Measurements from ENCODE around the gene CCDC154.

The CCDC154 gene

DNA sequence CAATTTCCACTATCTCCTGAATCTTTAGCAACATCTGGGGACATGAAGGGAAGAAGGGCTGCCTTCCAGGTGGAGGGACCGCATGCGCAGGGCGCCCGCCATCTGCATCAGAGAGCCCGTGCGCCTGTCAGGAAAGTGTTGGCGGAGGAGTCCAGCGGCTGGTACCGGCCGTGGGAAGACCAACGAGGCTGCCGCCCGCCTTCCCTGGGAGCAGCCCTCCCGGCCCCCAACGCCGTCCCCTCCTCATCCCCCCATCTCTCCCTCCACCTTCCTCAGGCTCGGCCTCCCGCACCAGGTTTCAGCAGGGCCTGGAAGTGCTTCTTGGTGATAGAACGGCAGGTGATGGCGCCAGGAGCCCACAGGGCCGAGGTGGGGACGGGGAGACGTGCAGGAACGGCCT is 21.7 kb upstream of the CCDC154 start:
- ChIA-PET POLR2A (no interaction called here), CTCF (no interaction called here)
- Histone ChIP-seq H3K4me1 (ENCODE audit: control extremely low read depth in 1 of 4, control insufficient read depth in 4 of 4, insufficient read depth in 4 of 4, low read length in 3 of 4) (peaks cover 6 to 19% (median 16%) of the 10 kb centered on the region in 4 experiments), H3K27ac (ENCODE audit: insufficient read depth in 1 of 2, low read depth in 1 of 2, low read length in 2 of 2, poor library complexity in 1 of 2, severe bottlenecking in 2 of 2) (no peak overlapping the region), H3K36me3 (ENCODE audit: control insufficient read depth in 4 of 4, insufficient read depth in 4 of 4, low read length in 3 of 4) (peaks cover 7 to 54% (median 19%) of the 10 kb centered on the region in 4 experiments), H3K4me3 (ENCODE audit: control insufficient read depth in 1 of 7, extremely low read depth in 1 of 7, insufficient read depth in 4 of 7, low read depth in 2 of 7, low read length in 6 of 7) (no peak overlapping the region), H3K9me3 (ENCODE audit: control extremely low read depth in 1 of 5, control insufficient read depth in 4 of 5, insufficient read depth in 2 of 5, low read depth in 1 of 5, low read length in 4 of 5) (no peaks in the 10 kb centered on the region), H3K27me3 (replicated peaks in 2 of 5; ENCODE audit: control insufficient read depth in 4 of 5, insufficient read depth in 5 of 5, low read length in 4 of 5) (no peaks in the 10 kb centered on the region)
- no peak for DNase-seq
- WGBS (ENCODE audit: insufficient coverage) = 92% methylated on average over 13 of the region's 24 CpGs

DNA sequence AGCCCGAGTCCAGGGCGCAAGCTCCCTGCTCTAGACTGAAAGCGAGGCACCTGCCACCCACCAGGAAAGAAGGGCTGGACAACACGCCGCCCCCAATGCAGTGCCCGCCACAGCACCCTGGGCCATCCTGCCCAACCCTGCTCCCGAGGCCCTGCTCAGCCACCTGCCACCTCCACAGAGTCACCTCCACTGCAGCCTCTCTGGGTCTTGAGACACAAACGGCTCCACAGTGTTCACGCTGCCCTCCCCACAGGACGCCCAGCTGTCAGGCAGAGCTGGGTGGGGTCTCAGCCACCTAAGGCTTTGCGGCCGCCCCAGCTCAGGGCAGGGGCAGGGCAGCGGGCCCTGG is 21.2 kb upstream of the CCDC154 start:
- Histone ChIP-seq H3K27ac (ENCODE audit: insufficient read depth in 1 of 2, low read depth in 1 of 2, low read length in 2 of 2, poor library complexity in 1 of 2, severe bottlenecking in 2 of 2) (no peak overlapping the region), H3K27me3 (replicated peaks in 2 of 5; ENCODE audit: control insufficient read depth in 4 of 5, insufficient read depth in 5 of 5, low read length in 4 of 5) (no peaks in the 10 kb centered on the region), H3K4me1 (ENCODE audit: control extremely low read depth in 1 of 4, control insufficient read depth in 4 of 4, insufficient read depth in 4 of 4, low read length in 3 of 4) (peaks cover 6 to 13% (median 11%) of the 10 kb centered on the region in 4 experiments), H3K9me3 (ENCODE audit: control extremely low read depth in 1 of 5, control insufficient read depth in 4 of 5, insufficient read depth in 2 of 5, low read depth in 1 of 5, low read length in 4 of 5) (no peaks in the 10 kb centered on the region), H3K4me3 (ENCODE audit: control insufficient read depth in 1 of 7, extremely low read depth in 1 of 7, insufficient read depth in 4 of 7, low read depth in 2 of 7, low read length in 6 of 7) (no peak overlapping the region), H3K36me3 (ENCODE audit: control insufficient read depth in 4 of 4, insufficient read depth in 4 of 4, low read length in 3 of 4) (peaks cover 7 to 59% (median 22%) of the 10 kb centered on the region in 4 experiments)
- WGBS (ENCODE audit: insufficient coverage) = 100% methylated on average over 8 of the region's 13 CpGs
- ChIA-PET POLR2A (no interaction called here), CTCF (no interaction called here)
- no peak for DNase-seq

GRCh38 chr16:1464894-1465566 is 20.7 kb upstream of the CCDC154 start:
- H3K36me3 ChIP-seq (ENCODE audit: control insufficient read depth in 4 of 4, insufficient read depth in 4 of 4, low read length in 3 of 4) = peaks cover 8 to 63% (median 27%) of the 10 kb centered on the region in 4 experiments

GRCh38 chr16:1464196-1464893 is 20.0 kb upstream of the CCDC154 start:
- CTCF ChIA-PET = interaction anchor here (0.6 to 1.2 kb wide), 2 partner anchors 26 to 66 kb away, joined by 3 read pairs; no protein-coding TSS in a partner anchor
- no peak for DNase-seq
- H3K4me3 ChIP-seq (ENCODE audit: control insufficient read depth in 1 of 7, extremely low read depth in 1 of 7, insufficient read depth in 4 of 7, low read depth in 2 of 7, low read length in 6 of 7) = no peak overlapping the region
- POLR2A ChIA-PET = no interaction called here
- no peaks in the 10 kb centered on the region for H3K9me3 ChIP-seq (ENCODE audit: control extremely low read depth in 1 of 5, control insufficient read depth in 4 of 5, insufficient read depth in 2 of 5, low read depth in 1 of 5, low read length in 4 of 5)
- peaks cover under 1 to 8% (median 2%) of the 10 kb centered on the region in 4 experiments for H3K4me1 ChIP-seq (ENCODE audit: control extremely low read depth in 1 of 4, control insufficient read depth in 4 of 4, insufficient read depth in 4 of 4, low read length in 3 of 4)
- H3K36me3 ChIP-seq (ENCODE audit: control insufficient read depth in 4 of 4, insufficient read depth in 4 of 4, low read length in 3 of 4) = peaks cover 8 to 60% (median 29%) of the 10 kb centered on the region in 4 experiments
- H3K27ac ChIP-seq (ENCODE audit: insufficient read depth in 1 of 2, low read depth in 1 of 2, low read length in 2 of 2, poor library complexity in 1 of 2, severe bottlenecking in 2 of 2) = no peak overlapping the region
- 98% methylated on average over 36 of the region's 41 CpGs for WGBS (ENCODE audit: insufficient coverage)
- no peaks in the 10 kb centered on the region for H3K27me3 ChIP-seq (replicated peaks in 2 of 5; ENCODE audit: control insufficient read depth in 4 of 5, insufficient read depth in 5 of 5, low read length in 4 of 5)

More at GRCh38 chr16:1464894-1465566, 20.7 kb upstream of the CCDC154 start:
- Histone ChIP-seq H3K27ac (ENCODE audit: insufficient read depth in 1 of 2, low read depth in 1 of 2, low read length in 2 of 2, poor library complexity in 1 of 2, severe bottlenecking in 2 of 2) (no peak overlapping the region), H3K4me3 (ENCODE audit: control insufficient read depth in 1 of 7, extremely low read depth in 1 of 7, insufficient read depth in 4 of 7, low read depth in 2 of 7, low read length in 6 of 7) (no peak overlapping the region), H3K4me1 (ENCODE audit: control extremely low read depth in 1 of 4, control insufficient read depth in 4 of 4, insufficient read depth in 4 of 4, low read length in 3 of 4) (peaks cover 4 to 11% (median 6%) of the 10 kb centered on the region in 4 experiments), H3K9me3 (ENCODE audit: control extremely low read depth in 1 of 5, control insufficient read depth in 4 of 5, insufficient read depth in 2 of 5, low read depth in 1 of 5, low read length in 4 of 5) (no peaks in the 10 kb centered on the region), H3K27me3 (replicated peaks in 2 of 5; ENCODE audit: control insufficient read depth in 4 of 5, insufficient read depth in 5 of 5, low read length in 4 of 5) (no peaks in the 10 kb centered on the region)
- WGBS (ENCODE audit: insufficient coverage) = 98% methylated on average over 25 of the region's 33 CpGs
- ChIA-PET CTCF (no interaction called here), POLR2A (no interaction called here)
- DNase-seq = no peak

DNA sequence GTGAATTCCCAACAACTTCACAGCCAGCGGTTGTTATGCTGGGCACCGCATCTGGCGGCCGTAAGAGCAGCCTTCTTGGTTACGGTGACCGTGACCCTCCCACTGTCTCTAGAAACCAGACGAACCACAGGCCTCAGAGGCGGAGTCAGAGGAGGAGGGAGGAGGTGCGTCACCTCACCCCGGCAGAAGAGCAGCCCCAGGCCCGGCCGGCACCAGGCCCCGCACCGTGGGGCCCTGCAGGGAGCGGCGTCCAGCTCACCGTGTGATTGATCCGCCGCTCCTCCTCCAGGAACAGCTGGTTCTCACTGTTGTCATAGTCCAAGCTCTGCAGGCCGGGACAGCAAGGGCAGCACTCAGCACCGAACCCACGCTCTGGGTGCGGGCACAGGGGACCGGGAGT is 16.8 kb upstream of the CCDC154 start:
- Histone ChIP-seq H3K4me1 (ENCODE audit: control extremely low read depth in 1 of 4, control insufficient read depth in 4 of 4, insufficient read depth in 4 of 4, low read length in 3 of 4) (peaks cover 0 to 31% (median 12%) of the 10 kb centered on the region in 4 experiments), H3K36me3 (ENCODE audit: control insufficient read depth in 4 of 4, insufficient read depth in 4 of 4, low read length in 3 of 4) (peaks cover 9 to 68% (median 33%) of the 10 kb centered on the region in 4 experiments)

GRCh38 chr16:1460602-1461138 is 16.3 kb upstream of the CCDC154 start:
- ChIA-PET POLR2A (interaction anchor here (0.9 kb wide), 1 partner anchor 11 kb away, joined by 3 read pairs; no protein-coding TSS in a partner anchor), CTCF (interaction anchor here (1.0 kb wide), 1 partner anchor 30 kb away, joined by 3 read pairs; the partner anchor contains the start of gene PERCC1)
- Histone ChIP-seq H3K27me3 (replicated peaks in 2 of 5; ENCODE audit: control insufficient read depth in 4 of 5, insufficient read depth in 5 of 5, low read length in 4 of 5) (no peaks in the 10 kb centered on the region), H3K9me3 (ENCODE audit: control extremely low read depth in 1 of 5, control insufficient read depth in 4 of 5, insufficient read depth in 2 of 5, low read depth in 1 of 5, low read length in 4 of 5) (no peaks in the 10 kb centered on the region), H3K4me1 (ENCODE audit: control extremely low read depth in 1 of 4, control insufficient read depth in 4 of 4, insufficient read depth in 4 of 4, low read length in 3 of 4) (peaks cover 0 to 31% (median 14%) of the 10 kb centered on the region in 4 experiments), H3K4me3 (ENCODE audit: control insufficient read depth in 1 of 7, extremely low read depth in 1 of 7, insufficient read depth in 4 of 7, low read depth in 2 of 7, low read length in 6 of 7) (no peak overlapping the region), H3K27ac (ENCODE audit: insufficient read depth in 1 of 2, low read depth in 1 of 2, low read length in 2 of 2, poor library complexity in 1 of 2, severe bottlenecking in 2 of 2) (no peak overlapping the region), H3K36me3 (ENCODE audit: control insufficient read depth in 4 of 4, insufficient read depth in 4 of 4, low read length in 3 of 4) (peaks cover 10 to 72% (median 32%) of the 10 kb centered on the region in 4 experiments)
- WGBS (ENCODE audit: insufficient coverage) = 98% methylated on average over 30 of the region's 30 CpGs
- DNase-seq = no peak

More for the DNA sequence above, 16.8 kb upstream of the CCDC154 start:
- H3K4me3 ChIP-seq (ENCODE audit: control insufficient read depth in 1 of 7, extremely low read depth in 1 of 7, insufficient read depth in 4 of 7, low read depth in 2 of 7, low read length in 6 of 7) = no peak overlapping the region
- ChIA-PET CTCF (interaction anchor here (0.8 to 1.0 kb wide), 2 partner anchors 14 to 31 kb away, joined by 3 read pairs; partner anchors contain the start of gene PERCC1), POLR2A (interaction anchor here (0.9 kb wide), 1 partner anchor 11 kb away, joined by 3 read pairs; no protein-coding TSS in a partner anchor)
- no peaks in the 10 kb centered on the region for H3K27me3 ChIP-seq (replicated peaks in 2 of 5; ENCODE audit: control insufficient read depth in 4 of 5, insufficient read depth in 5 of 5, low read length in 4 of 5)
- H3K27ac ChIP-seq (ENCODE audit: insufficient read depth in 1 of 2, low read depth in 1 of 2, low read length in 2 of 2, poor library complexity in 1 of 2, severe bottlenecking in 2 of 2) = no peak overlapping the region
- DNase-seq = no peak
- H3K9me3 ChIP-seq (ENCODE audit: control extremely low read depth in 1 of 5, control insufficient read depth in 4 of 5, insufficient read depth in 2 of 5, low read depth in 1 of 5, low read length in 4 of 5) = no peaks in the 10 kb centered on the region
- WGBS (ENCODE audit: insufficient coverage) = 94% methylated on average over 19 of the region's 24 CpGs
